Measurements from ENCODE around the gene GIT2.
A peak's percentile ranks its signal among the peaks of the same experiment; 100 is the strongest.
"Not testable (repeated sequence)": the region's sequence is repeated elsewhere in the genome, so short reads cannot be mapped to it uniquely, and the experiment has no call there.

The GIT2 gene

GRCh38 chr12:109931143-109931542 lies 65.0 kb downstream of the GIT2 start:
- Histone ChIP-seq H3K27me3 (replicated peaks) (no peaks in the 10 kb centered on the region), H3K27ac (no peak overlapping the region), H3K36me3 (replicated peaks) (peaks cover 39% of the 10 kb centered on the region), H3K4me3 (ENCODE audit: low read depth, low read length) (no peak overlapping the region)
- in situ Hi-C loops (cut with HindIII; ENCODE audit: low pct_ligation_motif_present, low sequenced_read_pairs) = no loop called here
- DNase-seq = no peak
- TF ChIP-seq, protein P1, sequence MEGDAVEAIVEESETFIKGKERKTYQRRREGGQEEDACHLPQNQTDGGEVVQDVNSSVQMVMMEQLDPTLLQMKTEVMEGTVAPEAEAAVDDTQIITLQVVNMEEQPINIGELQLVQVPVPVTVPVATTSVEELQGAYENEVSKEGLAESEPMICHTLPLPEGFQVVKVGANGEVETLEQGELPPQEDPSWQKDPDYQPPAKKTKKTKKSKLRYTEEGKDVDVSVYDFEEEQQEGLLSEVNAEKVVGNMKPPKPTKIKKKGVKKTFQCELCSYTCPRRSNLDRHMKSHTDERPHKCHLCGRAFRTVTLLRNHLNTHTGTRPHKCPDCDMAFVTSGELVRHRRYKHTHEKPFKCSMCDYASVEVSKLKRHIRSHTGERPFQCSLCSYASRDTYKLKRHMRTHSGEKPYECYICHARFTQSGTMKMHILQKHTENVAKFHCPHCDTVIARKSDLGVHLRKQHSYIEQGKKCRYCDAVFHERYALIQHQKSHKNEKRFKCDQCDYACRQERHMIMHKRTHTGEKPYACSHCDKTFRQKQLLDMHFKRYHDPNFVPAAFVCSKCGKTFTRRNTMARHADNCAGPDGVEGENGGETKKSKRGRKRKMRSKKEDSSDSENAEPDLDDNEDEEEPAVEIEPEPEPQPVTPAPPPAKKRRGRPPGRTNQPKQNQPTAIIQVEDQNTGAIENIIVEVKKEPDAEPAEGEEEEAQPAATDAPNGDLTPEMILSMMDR (IDR thresholded peaks at IDR 0.05; ENCODE audit: low read depth, low read length, missing control alignments) = no peak

GRCh38 chr12:109930028-109930800 lies 66.0 kb downstream of the GIT2 start:
- no peak for DNase-seq
- in situ Hi-C loops (cut with HindIII; ENCODE audit: low pct_ligation_motif_present, low sequenced_read_pairs) = no loop called here
- H3K36me3 ChIP-seq (replicated peaks) = peaks cover 34% of the 10 kb centered on the region

DNA sequence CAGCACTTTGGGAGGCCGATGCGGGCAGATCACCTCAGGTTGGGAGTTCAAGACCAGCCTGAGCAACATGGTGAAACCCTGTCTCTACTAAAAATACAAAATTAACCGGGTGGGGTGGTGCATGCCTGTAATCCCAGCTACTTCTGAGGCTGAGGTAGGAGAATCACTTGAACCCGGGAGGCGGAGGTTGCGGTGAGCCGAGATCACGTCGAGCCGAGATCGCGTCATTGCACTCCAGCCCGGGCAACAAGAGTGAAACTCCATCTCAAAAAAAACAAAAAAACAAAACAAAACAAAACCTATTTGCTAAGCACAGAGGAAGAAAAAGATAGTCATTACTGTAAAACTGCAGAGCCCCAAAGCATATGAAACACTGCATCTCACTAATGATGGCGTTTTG lies 66.8 kb downstream of the GIT2 start:
- in situ Hi-C loops (cut with HindIII; ENCODE audit: low pct_ligation_motif_present, low sequenced_read_pairs); DNase-seq; H3K4me3 ChIP-seq (ENCODE audit: low read depth, low read length); H3K27me3 ChIP-seq (replicated peaks); H3K27ac ChIP-seq: not testable (repeated sequence)
- H3K36me3 ChIP-seq (replicated peaks) = peaks cover 29% of the 10 kb centered on the region

More at GRCh38 chr12:109930028-109930800, 66.0 kb downstream of the GIT2 start:
- Histone ChIP-seq H3K27me3 (replicated peaks) (no peaks in the 10 kb centered on the region), H3K27ac (no peak overlapping the region), H3K4me3 (ENCODE audit: low read depth, low read length) (no peak overlapping the region)
- TF ChIP-seq, protein P1 (IDR thresholded peaks at IDR 0.05; ENCODE audit: low read depth, low read length, missing control alignments) = no peak

DNA sequence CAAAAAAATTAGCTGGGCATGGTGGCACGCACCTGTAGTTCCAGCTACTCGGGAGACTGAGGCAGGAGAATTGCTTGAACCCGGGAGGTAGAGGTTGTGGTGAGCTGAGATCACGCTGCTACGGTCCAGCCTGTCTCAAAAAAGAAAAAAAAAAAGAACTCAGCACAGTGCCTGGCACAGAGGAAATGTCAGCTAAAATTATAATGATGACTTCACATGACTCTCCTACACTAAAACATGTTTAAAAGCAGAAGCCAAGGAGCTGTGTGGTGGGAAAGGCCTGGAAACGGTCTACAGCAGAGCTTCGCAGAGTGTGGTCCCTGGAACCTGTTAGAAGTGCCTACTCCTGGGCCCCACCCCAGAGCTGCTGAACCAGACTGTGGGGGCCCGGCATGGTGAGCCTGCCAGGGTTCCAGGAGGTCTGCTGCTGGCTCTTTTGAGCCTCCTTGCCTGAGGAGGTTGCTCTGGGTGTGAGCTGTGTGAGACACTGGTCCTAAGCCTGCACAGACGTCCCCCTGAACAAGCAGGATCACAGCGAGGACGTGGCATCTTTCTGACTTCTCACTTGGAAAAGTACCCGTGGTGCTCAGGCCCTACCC lies 68.0 kb downstream of the GIT2 start:
- no peak for DNase-seq
- H3K27me3 ChIP-seq (replicated peaks) = no peaks in the 10 kb centered on the region
- in situ Hi-C loops (cut with HindIII; ENCODE audit: low pct_ligation_motif_present, low sequenced_read_pairs) = no loop called here

DNA sequence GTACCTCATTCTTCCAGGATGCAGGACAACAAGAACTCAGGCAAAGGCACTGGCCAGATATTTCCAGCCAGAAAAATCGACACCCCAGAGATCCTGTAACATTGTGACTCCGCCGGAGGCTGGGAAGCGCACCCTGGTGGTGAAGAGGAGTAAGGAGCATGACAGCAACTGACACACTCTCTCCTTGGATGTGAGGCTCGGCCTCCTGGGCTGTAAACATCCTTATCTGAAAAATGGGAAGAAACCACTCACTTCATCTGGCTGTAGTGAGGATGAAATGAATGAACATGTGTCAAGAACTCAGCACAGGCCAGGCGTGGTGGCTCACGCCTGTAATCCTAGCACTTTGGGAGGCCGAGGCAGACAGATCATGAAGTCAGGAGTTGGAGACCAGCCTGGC lies 68.5 kb downstream of the GIT2 start:
- in situ Hi-C loops (cut with HindIII; ENCODE audit: low pct_ligation_motif_present, low sequenced_read_pairs) = no loop called here
- no peaks in the 10 kb centered on the region for H3K27me3 ChIP-seq (replicated peaks)
- H3K36me3 ChIP-seq (replicated peaks) = peaks cover 21% of the 10 kb centered on the region
- H3K27ac ChIP-seq = no peak overlapping the region
- no peak overlapping the region for H3K4me3 ChIP-seq (ENCODE audit: low read depth, low read length)
- TF ChIP-seq, protein P1 (IDR thresholded peaks at IDR 0.05; ENCODE audit: low read depth, low read length, missing control alignments) = peak; percentile 85
- DNase-seq = peak; percentile 36

More for the DNA sequence above, 68.0 kb downstream of the GIT2 start:
- TF ChIP-seq, protein P1 (IDR thresholded peaks at IDR 0.05; ENCODE audit: low read depth, low read length, missing control alignments) = no peak
- H3K36me3 ChIP-seq (replicated peaks) = peaks cover 24% of the 10 kb centered on the region
- H3K4me3 ChIP-seq (ENCODE audit: low read depth, low read length) = no peak overlapping the region
- H3K27ac ChIP-seq = no peak overlapping the region

DNA sequence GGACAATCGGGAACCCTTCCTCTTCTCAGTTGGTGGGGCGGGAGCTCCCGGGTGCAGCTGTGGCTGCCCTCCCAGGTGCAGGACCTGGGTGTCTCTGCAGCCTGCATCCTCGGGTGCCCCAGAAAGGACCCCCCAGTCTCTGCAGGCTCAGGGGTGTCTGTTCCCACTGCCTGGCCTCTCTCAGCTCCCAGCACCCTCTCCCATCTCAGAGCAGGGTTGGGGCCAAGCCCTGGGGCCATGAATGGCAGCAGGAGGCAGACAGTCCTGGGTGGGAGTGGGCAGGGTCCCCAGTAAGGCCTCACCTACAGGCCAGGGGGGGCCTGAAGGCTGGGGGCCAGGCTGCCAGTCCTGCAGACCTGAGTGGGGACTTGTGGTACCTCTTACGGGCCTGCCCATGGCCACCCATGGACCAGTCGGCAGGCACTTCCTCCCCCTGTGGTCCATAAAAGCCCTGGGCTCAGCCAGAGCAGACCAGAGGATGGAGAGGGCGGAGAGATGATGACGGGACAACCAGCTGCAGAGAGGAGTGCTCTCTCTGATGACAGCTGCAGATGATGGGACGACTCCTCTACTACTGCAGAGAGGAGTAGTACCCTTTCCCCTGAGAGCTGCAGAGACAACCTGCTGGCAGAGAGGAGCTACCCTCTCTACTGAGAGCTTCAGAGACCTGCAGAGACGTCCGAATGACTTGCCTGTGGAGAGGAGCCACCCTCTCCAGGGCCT lies 69.5 kb downstream of the GIT2 start:
- TF ChIP-seq, protein P1 (IDR thresholded peaks at IDR 0.05; ENCODE audit: low read depth, low read length, missing control alignments) = no peak
- DNase-seq = no peak
- in situ Hi-C loops (cut with HindIII; ENCODE audit: low pct_ligation_motif_present, low sequenced_read_pairs) = no loop called here

More for the DNA sequence above, 69.5 kb downstream of the GIT2 start:
- Histone ChIP-seq H3K36me3 (replicated peaks) (peaks cover 11% of the 10 kb centered on the region), H3K4me3 (ENCODE audit: low read depth, low read length) (no peak overlapping the region), H3K27ac (no peak overlapping the region), H3K27me3 (replicated peaks) (no peaks in the 10 kb centered on the region)
